ENCODE data around the gene CCDC91.
A peak's percentile ranks its signal among the peaks of the same experiment; 100 is the strongest.
"Not testable (repeated sequence)": the region's sequence is repeated elsewhere in the genome, so short reads cannot be mapped to it uniquely, and the experiment has no call there.

CCDC91 gene

DNA sequence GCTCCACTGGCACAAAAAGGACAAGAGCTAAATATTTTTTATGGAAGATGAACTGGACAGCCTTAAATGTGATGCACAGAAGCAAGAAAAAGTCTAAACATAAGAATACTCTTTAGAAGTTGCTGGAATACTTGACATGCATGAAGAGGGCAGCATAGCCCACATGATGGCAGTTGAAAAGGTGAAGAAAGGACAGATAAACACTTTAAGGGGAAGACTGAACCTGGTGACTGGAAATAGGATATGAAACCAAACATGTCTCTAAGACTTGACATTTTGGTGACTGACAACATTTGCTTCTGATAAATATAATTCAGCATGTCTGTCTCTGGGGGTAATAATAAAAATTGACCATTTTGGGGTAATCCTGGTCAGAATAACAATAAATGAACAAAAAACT, 273.1 kb downstream of the CCDC91 start:
- no peak for DNase-seq

GRCh38 chr12:28471762-28472161, 281.5 kb downstream of the CCDC91 start:
- not testable (repeated sequence) for DNase-seq

- DNase-seq, result not testable (repeated sequence)
Observed at GRCh38 chr12:28476206-28476605, 285.9 kb downstream of the CCDC91 start.

DNA sequence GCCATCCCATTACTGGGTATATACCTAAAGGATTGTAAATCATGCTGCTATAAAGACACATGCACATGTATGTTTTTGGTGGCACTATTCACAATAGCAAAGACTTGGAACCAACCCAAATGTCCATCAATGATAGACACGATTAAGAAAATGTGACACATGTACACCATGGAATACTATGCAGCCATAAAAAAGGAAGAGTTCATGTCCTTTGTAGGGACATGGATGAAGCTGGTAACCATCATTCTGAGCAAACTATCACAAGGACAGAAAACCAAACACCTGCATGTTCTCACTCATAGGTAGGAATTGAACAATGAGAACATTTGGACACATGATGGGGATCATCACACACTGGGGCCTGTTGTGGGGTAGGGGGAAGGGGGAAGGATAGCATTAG, 288.8 kb downstream of the CCDC91 start:
- not testable (repeated sequence) for DNase-seq

- no peak for DNase-seq
Observed at GRCh38 chr12:28479683-28480082, 289.4 kb downstream of the CCDC91 start.

GRCh38 chr12:28484156-28484555, 293.9 kb downstream of the CCDC91 start:
- DNase-seq, result no peak

DNA sequence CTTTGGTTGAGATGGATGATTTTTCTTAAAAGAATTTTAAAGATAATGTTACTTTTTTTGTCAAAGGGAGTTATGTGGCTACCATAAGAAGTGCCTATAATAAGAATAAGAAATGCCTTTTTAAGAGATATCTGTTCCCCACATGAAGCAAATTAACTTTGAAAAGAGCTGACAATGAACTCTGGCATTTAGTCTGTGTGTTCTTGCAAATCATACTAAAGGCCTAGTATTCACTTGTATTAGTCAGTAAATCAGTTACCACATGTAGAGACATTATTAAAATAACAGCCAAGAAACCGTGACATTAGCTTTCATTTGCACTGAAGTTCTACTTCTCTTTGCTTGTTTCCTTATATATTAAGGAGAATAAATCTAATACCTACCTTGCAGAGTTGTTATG, 296.3 kb downstream of the CCDC91 start:
- no peak for DNase-seq

DNA sequence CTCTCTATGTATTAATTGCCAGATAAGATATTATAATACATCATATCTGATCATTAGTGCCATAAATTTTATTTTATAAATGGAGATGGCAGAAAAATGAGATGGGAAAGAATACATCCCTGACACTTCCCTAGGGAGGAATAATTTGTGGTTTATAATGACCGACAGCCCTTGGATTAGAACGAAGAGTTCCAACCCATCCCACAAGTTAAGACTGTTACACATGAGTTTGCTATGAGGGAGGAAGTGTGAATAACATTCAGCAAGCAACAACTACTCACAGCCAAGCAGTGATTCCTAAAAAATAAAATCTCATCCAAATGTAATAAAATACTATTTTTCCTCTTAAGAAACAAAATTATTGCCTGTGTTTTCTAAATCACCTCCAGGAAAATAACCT, 299.0 kb downstream of the CCDC91 start:
- DNase-seq, result no peak

DNA sequence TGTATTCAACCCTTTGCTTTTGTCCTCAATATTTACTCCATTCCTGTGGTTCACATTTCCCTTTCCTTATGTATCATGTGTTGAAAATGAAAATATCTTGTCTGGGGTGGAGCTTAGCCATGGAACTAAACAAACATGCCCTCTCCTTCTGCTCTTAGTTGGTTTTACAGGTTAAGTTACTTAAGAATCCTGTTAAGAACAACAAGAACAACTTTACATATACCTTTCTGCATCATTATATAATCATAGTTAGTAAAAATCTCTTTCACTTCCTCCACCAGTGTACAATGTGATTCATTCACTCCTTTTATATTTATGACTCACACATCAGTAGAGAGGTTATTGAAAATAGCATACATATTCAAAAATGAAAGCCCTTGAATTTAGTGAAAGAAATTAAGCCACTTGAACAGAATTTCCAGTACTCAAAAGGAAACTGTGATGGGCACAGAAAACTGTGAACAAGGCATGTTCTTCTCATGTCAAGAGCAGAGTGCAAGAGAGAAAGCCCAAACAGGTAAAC, 307.7 kb downstream of the CCDC91 start:
- DNase-seq, result peak in 1 of 5 experiments; percentile 23

- DNase-seq, result no peak
Observed at GRCh38 chr12:28498850-28499249, 308.6 kb downstream of the CCDC91 start.

DNA sequence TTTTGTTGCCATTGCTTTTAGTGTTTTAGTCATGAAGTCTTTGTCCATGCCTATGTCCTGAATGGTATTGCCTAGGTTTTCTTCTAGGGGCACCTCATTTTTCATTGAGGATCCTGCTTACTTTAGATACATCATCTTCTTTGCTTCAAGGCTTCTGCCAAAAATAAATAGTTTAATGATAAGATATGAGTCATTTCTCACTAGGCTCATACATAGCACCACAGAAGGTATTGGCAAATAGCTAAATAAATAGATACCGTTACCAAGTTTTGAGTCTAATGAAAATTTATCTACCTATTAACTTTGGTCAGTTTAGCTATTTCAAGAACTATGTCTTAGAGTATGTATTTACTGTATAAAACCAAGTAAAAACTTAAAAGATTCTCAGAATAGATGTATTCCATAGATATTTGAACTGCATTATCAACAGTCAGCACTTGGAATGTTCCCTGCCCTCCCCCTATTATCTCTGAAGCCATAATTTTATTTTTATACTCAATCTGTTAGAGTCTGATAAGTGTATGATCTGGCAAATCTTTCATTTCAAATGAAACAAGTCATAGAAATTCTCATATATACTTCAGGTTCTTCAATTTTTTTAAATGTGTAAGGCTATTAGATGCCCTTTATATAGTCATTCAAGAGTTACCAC, 310.2 kb downstream of the CCDC91 start:
- DNase-seq, result no peak

DNA sequence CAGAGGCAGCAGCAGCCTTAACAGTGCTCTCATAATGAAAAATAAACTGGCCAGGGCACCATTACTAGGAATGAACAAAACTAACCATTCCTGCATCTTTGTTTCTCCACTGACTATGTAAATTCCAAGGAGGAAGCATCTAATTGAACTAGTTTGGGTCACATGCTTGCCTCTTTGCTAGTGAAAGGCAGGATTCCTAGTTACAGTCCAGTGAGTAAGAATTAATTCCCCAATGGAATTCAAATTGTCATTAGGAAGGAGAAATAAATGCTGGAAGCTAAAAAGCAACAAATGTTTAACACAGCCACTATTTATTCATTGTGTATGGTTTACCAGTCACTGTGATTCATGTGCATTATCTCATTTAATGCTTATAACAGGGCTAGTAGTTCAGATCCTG, 316.0 kb downstream of the CCDC91 start:
- no peak for DNase-seq

DNA sequence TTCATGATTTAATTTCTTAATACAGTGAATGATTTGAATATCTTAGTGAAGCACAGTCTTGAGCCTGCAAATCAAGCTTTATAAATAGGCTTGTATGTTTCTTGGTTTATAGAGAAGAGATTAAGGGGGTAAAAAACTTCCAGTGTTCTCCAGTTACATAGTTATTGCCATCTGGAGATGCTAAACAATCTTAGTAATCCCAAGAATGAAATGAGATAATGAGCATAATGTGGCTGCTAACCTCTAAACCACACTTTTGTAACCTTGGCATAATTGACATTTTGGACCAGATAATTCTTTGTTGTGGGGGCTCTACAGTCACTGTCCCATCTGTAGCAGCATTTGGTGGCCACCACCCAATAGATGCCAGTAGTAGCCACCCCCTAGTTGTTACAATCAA, 316.8 kb downstream of the CCDC91 start:
- no peak for DNase-seq

- no peak for DNase-seq
Observed at GRCh38 chr12:28507867-28508266, 317.6 kb downstream of the CCDC91 start.

- no peak for DNase-seq
Observed at GRCh38 chr12:28512406-28512805, 322.1 kb downstream of the CCDC91 start.

- DNase-seq, result no peak
Observed at GRCh38 chr12:28512876-28513275, 322.6 kb downstream of the CCDC91 start.

- DNase-seq, result no peak
Observed at GRCh38 chr12:28513983-28514382, 323.7 kb downstream of the CCDC91 start.

GRCh38 chr12:28517101-28517500, 326.8 kb downstream of the CCDC91 start:
- no peak for DNase-seq

- DNase-seq, result no peak
Observed at GRCh38 chr12:28527631-28528249, 337.5 kb downstream of the CCDC91 start.

DNA sequence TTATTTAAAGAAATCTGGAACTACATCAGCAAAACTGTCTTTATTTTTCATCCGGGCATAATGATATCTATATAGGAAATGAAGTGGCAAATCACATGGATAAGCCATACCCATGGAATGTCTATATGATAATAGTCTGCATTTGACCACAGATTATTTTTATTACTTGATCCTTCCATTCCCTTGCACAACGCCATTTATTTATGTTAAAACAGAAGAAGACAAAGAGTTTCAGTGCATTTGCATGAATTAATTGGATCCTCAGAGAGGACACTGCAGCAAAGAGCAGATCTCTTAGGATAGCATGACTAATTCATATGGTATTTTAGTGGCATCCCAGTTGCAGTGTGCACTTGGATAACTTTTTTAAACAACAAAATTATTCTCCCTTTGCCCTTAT, 345.0 kb downstream of the CCDC91 start:
- no peak for DNase-seq

DNA sequence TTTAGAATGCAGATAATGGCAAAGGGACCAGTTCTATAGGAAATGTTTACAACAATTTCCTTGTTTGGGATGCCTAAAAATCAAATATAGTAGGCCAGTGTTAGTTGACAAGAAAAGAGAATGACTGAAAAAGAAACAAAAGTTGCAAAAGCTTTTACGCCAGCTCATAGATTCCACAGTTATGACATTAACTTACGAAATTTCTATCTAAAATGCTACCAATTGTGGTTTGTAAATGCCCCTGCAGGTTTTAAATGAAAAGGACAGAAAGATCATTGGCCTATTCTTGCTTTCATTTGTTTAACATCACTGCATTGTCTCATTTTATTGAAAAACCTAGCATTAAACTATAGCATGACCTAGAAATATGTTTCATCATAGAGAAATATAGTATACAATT, 345.8 kb downstream of the CCDC91 start:
- peak in 1 of 5 experiments; percentile 32 for DNase-seq

DNA sequence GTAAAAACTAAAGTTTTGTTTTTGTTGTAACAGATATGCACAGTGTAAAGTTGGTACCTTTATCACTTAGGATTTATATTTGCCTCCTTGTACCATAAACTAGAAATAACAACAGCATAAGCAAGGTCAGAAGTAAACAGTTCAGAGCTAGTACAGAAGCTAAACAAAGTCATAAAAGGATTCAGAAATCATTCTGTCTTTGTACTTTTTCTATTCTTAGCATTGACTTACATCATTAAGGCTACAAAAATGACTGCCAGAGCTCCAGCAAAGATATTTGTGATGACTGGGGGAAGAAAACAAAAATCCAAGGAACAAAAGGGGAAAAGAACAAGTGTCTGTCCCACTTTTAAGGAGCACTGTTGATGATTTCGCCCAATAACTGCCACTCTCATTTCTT, 347.2 kb downstream of the CCDC91 start:
- DNase-seq, result no peak

DNA sequence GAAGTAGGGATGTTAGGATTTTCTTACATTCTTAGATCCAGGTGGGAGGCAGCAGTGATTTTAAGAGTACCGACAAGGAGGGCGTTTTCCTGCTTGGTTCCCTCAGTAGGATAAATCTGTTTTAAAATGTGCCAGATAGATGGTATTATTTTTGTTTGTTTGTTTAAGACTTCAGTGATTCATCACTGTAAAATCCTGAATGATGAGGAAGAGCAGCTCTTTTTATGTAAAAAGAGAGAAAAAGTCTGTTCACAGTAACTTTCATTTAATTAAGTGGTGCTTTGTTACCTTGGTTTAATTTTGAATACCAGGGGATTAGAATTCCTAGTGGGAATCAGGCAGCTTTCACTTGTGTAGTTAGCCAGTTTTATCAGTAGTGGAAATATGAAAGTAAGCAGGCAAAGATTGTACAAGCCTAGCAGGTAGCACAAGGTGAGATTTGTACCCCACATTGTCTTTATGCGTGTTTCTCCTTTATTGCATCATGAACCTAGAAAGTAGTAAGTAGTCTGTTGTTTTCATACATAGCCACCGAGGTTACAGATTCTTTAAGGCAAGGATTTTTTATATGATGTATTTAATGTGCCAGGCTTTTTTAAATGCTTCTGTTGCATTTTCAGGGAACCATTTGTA, 349.6 kb downstream of the CCDC91 start:
- no peak for DNase-seq

- DNase-seq, result peak in 1 of 5 experiments; percentile 22
Observed at GRCh38 chr12:28540324-28540714, 350.1 kb downstream of the CCDC91 start.
